ENCODE measurements around the gene CAMK1D. TPM values are rescaled to one million over a fixed set of nuclear protein-coding genes. Genes with fewer than 3 reads are reported as not detected.

Gene CAMK1D
- total RNA-seq, 1 donor from 2014 or later, result 12.8 TPM

DNA sequence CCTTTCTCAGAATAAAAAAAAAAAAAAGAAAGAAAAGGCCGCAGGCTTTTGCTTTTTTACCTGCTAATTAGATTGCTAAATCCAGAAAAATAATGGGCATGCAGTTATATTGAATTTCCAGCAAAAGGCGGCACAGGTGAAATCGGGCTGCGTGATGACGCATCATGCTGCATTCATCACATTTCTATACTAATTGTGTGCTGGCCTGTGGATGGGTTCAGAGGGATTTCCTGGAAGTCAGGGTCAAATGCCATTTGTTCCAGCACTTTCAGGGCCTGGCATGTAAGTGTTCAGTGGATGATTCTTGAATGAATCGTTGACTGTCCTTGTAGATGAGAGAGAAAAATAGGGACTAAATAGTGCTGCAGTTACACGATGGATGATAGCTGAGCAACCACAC is 292.7 kb downstream of the CAMK1D start:
- H3K4me1 ChIP-seq, result peaks cover 9% of the 10 kb centered on the region
- intact Hi-C loops (cut with DNase I), result no loop called here
- H3K9me3 ChIP-seq, result no peaks in the 10 kb centered on the region
- H3K36me3 ChIP-seq, result no peaks in the 10 kb centered on the region
- no peak for DNase-seq (ENCODE audit: extremely low spot score in 2 of 2)
- H3K4me3 ChIP-seq, result no peak overlapping the region
- no peaks in the 10 kb centered on the region for H3K27me3 ChIP-seq
- TF ChIP-seq POLR2A (IDR thresholded peaks at IDR 0.05), result no peak
- no peak for TF ChIP-seq POLR2AphosphoS5 (IDR thresholded peaks at IDR 0.05; ENCODE audit: insufficient read depth in 1 of 2, low read depth in 1 of 2)
- TF ChIP-seq CTCF (IDR thresholded peaks at IDR 0.05), result no peak
- no peak overlapping the region for H3K27ac ChIP-seq

DNA sequence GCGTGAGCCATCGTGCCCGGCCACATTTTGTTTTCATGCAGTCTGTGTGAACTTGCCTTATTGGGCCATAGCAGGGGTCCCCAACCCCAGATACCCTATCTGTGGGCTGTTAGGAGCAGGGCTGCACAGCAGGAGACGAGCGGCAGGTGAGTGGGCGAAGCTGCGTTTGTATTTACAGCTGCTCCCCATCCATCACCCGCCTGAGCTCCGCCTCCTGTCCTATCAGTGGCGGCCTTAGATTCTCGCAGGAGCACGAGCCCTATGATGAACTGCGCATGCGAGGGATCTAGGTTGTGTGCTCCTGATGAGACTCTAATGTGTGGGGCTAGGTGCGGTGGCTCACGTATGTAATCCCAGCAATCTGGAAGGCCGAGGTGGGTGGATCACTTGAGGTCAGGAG is 293.9 kb downstream of the CAMK1D start:
- Histone ChIP-seq H3K9me3 (no peaks in the 10 kb centered on the region), H3K36me3 (no peaks in the 10 kb centered on the region), H3K27me3 (no peaks in the 10 kb centered on the region), H3K4me1 (peaks cover 3% of the 10 kb centered on the region), H3K27ac (no peak overlapping the region), H3K4me3 (no peak overlapping the region)
- no peak for TF ChIP-seq POLR2A (IDR thresholded peaks at IDR 0.05)
- no peak for TF ChIP-seq POLR2AphosphoS5 (IDR thresholded peaks at IDR 0.05; ENCODE audit: insufficient read depth in 1 of 2, low read depth in 1 of 2)
- TF ChIP-seq CTCF (IDR thresholded peaks at IDR 0.05), result no peak
- DNase-seq (ENCODE audit: extremely low spot score in 2 of 2), result no peak
- intact Hi-C loops (cut with DNase I), result no loop called here

DNA sequence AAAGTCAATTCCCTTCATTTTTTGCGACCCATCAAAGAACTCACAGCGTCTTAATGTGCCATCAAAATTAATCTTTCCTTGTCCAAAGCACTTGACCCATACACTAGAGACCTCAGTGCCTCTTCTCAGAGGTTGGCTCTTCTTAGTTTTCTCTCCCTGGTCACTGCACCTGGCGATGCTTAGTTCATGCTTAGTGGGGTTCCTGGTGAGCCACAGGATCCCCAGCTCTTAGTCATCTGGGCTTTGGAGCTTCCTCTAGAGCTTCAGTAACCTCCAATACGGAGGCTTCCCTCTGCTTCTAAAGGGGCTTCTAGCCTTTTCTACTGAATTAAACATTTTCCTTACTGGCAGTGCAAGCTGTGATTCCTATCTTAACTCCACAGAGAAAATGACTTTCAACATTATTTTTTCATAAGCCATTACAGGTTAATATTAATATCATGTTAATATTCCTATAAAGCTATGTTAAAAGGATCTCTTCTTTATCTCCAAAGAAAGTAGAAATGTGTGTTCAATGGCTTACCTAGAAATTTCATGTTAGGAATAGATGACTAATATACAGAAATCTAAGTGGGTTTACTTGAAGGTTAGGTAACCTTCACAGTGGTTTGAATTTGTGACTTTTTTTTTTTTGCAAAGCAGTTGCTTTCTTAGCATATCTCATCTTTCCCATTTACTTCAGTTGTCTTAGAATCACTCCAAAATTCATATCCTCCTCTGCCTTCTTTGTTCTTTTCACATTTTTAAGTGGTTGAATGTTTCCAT is 295.2 kb downstream of the CAMK1D start:
- TF ChIP-seq POLR2AphosphoS5 (IDR thresholded peaks at IDR 0.05; ENCODE audit: insufficient read depth in 1 of 2, low read depth in 1 of 2) (no peak), CTCF (IDR thresholded peaks at IDR 0.05) (no peak), POLR2A (IDR thresholded peaks at IDR 0.05) (no peak)
- H3K27me3 ChIP-seq, result no peaks in the 10 kb centered on the region
- intact Hi-C loops (cut with DNase I), result no loop called here
- DNase-seq (ENCODE audit: extremely low spot score in 2 of 2), result no peak
- H3K9me3 ChIP-seq, result no peaks in the 10 kb centered on the region
- H3K4me1 ChIP-seq, result no peaks in the 10 kb centered on the region
- H3K4me3 ChIP-seq, result no peak overlapping the region
- H3K36me3 ChIP-seq, result no peaks in the 10 kb centered on the region
- no peak overlapping the region for H3K27ac ChIP-seq

GRCh38 chr10:12645449-12645848 is 296.1 kb downstream of the CAMK1D start:
- no peaks in the 10 kb centered on the region for H3K36me3 ChIP-seq
- no peak for TF ChIP-seq POLR2AphosphoS5 (IDR thresholded peaks at IDR 0.05; ENCODE audit: insufficient read depth in 1 of 2, low read depth in 1 of 2)
- TF ChIP-seq POLR2A (IDR thresholded peaks at IDR 0.05), result no peak
- no peak for TF ChIP-seq CTCF (IDR thresholded peaks at IDR 0.05)

DNA sequence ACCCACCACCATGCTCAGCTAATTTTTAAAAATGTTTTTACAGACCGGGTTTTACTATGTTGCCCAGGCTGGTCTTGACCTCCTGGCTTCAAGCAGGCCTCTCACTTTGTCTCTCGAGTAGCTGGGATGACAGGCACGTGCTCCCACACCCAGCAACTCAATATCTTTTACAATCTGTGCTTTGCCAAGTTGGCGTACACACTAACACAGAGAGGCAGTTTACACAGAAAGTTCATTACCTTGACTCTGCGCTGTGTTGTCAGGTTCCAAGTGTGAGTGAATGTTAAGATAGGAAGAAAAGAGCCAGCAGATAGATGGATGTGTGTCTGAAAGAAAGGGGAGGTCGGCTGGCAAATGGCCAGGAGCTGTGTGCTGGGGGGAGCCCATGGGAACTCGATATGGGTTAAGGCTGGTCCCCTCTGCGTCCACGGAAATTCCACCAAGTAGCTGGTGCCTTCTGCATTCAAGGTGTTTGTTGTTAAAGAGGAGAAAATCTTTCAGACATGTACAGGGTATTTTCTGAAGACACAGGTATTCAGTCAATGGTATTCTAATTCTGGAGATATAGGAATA is 299.8 kb downstream of the CAMK1D start:
- intact Hi-C loops (cut with DNase I), result no loop called here
- H3K4me3 ChIP-seq, result no peak overlapping the region
- H3K27ac ChIP-seq, result no peak overlapping the region
- H3K9me3 ChIP-seq, result no peaks in the 10 kb centered on the region
- H3K27me3 ChIP-seq, result no peaks in the 10 kb centered on the region
- no peak for TF ChIP-seq POLR2AphosphoS5 (IDR thresholded peaks at IDR 0.05; ENCODE audit: insufficient read depth in 1 of 2, low read depth in 1 of 2)
- TF ChIP-seq CTCF (IDR thresholded peaks at IDR 0.05), result no peak
- no peak for TF ChIP-seq POLR2A (IDR thresholded peaks at IDR 0.05)
- H3K36me3 ChIP-seq, result no peaks in the 10 kb centered on the region
- no peak for DNase-seq (ENCODE audit: extremely low spot score in 2 of 2)
- no peaks in the 10 kb centered on the region for H3K4me1 ChIP-seq

More at GRCh38 chr10:12645449-12645848, 296.1 kb downstream of the CAMK1D start:
- H3K4me1 ChIP-seq, result no peaks in the 10 kb centered on the region
- H3K4me3 ChIP-seq, result no peak overlapping the region
- no peak overlapping the region for H3K27ac ChIP-seq
- H3K27me3 ChIP-seq, result no peaks in the 10 kb centered on the region
- DNase-seq (ENCODE audit: extremely low spot score in 2 of 2), result no peak
- no peaks in the 10 kb centered on the region for H3K9me3 ChIP-seq
- intact Hi-C loops (cut with DNase I), result no loop called here
